NCI-H1048 (cell line): ENCODE results near the gene GRIN3A.

Experiments used
- DNase-seq: peaks from one replicate; lab custom pipeline; 2025; lab: John Stamatoyannopoulos, UW

GRIN3A gene

GRCh38 chr9:101705135-101705661 lies 33.2 kb downstream of the GRIN3A start:
- no peak for DNase-seq

- DNase-seq: no peak
Observed at GRCh38 chr9:101702257-101702656, 36.2 kb downstream of the GRIN3A start.

DNA sequence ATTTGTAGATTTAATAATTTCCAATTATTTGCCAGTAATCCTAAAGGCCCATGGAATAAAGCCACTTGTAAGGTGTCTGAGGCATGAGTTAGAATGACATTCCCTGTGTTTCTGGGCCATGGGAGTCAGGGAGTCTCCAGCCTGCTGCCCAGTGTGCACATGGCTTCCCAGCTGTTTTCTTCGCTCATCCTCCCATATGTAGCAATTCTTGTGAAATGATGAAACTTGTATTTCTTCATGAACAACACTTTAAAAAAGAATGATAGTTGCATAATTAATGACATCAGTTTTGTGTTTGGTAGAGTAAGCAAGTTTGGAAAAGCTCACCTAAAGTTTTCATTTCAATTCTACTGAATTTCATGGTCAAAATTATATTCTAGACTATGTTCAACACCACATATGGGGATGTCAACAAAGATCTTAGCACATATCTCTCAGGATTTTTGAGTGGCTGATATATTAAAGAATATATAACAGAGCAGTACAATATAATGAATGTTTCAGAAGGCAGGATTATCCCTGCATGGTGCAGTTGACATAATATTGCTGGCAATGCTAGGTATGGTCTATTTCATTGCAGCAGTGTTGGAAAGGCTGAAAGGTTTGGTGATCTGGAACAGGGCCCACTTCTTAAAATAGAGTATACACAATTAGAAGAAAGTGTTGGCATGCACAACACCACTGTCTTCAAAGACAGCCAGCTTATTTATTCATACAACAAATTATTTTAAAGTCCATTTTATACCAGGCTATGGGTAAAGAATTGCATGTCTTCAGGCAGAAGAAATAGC lies 44.7 kb downstream of the GRIN3A start:
- DNase-seq: no peak

DNA sequence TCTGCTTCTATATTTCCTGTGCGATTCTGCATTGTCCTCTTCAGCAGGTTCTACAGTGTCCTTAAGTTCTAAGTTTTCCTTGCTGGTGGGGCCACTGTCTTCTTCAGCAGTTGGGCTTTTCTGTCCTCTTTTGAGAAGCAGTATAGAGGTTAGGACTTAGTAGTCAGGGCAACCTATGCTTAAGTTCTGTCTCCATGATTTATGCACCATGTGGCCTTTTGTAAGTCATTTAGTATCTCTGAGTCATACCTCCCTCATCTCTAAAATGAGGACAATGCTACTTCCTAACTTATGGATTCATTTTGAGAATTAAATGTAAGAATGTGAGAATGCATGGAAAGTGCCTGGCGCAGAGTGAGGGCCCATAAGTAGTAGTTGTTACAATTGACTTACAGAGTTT lies 46.8 kb downstream of the GRIN3A start:
- no peak for DNase-seq

DNA sequence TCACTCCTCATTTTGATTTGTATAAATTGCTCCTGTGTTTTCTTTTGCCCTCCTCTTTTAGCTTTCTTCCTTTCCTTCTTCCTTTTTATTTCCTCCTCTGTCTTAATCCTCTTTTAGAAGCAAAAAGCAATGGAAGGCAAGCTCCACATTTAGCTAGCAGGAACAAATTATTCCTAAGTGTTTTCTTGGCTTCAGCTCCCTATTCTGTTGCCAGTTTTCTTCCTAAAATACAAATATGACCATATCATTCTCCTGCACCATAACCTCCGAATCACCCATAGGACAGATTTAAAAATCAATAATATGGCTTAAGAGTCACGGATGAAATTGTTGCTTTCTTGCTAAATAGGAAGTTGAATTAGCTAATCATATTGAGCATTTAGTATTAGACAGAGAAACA lies 49.4 kb downstream of the GRIN3A start:
- DNase-seq: no peak

DNA sequence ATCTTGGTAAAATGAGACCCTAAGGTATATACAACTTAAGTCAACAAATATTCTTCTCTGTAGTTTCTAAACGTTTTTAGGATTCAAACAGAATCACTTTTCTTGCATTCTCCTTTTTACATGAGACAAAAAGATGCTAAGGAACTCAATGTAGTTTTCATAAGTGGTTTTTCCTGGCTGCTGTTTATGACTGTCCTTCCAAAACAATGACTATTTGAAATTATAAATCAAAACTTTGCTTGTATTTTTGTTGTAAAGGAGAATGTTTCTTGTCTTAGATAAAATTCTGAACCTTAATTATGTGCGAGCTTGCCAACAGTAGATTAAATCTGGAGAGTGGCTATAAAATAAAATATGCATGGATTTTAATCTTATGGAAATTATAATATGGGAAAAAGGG lies 53.8 kb downstream of the GRIN3A start:
- DNase-seq: no peak

DNA sequence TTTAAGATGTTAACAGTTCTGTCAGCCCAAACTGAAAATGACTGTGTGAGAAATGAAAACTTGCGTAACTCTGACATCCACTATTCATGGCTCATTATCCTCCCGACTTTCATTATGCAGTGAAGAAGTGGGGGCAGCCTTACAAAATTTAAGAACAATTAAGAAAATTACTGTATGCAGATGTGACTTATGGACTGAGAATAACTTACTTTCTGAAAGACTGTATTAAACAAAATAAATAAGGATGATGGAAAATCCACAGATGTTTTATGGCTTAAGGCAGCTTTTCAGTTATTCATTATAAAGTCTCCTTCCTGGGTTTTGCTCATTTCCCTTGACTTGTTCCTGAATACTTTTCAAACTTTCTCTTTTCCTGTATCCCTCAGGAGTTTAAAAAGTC lies 55.2 kb downstream of the GRIN3A start:
- DNase-seq: no peak

- no peak for DNase-seq
Observed at GRCh38 chr9:101677861-101678260, 60.6 kb downstream of the GRIN3A start.

- no peak for DNase-seq
Observed at GRCh38 chr9:101675341-101675740, 63.1 kb downstream of the GRIN3A start.

- DNase-seq: no peak
Observed at GRCh38 chr9:101674165-101674564, 64.3 kb downstream of the GRIN3A start.

DNA sequence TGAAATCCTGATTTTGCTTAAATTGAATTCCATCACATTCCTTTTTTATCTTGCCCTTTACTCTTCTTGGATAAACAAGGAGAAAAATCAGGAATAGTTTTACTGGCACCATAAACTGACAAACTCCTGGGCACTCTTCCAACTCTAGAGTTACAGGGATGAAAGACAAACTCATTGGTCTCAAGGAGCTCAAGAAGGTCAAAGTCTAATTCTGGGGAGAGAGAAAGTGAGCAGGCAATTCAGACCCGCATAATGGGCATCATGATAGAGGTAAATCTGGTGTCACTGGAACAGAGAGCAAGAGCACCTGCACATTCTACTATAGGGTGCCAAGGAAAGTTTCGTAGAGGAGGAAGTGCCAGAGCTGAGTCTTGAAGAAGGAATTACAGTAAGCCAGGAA lies 64.8 kb downstream of the GRIN3A start:
- no peak for DNase-seq

- DNase-seq: no peak
Observed at GRCh38 chr9:101671567-101671966, 66.9 kb downstream of the GRIN3A start.

DNA sequence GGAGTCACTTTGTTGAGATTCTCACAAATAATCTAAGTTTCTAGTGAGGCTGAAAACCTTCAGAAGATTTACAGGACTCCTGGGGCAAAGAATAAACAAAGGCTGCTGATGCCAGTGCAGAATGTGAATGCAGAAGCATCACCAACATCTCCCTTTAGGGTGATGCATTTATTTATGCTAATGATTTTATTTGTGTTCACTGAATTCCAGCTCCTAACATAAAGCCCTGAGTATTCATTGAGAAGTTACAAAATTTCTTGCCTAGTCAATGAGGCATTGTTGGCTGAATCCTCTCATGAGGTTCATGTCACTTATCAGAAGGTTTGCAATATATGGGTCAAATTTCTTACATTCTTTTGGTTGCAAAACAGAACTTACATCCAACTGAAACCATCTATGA lies 70.0 kb downstream of the GRIN3A start:
- DNase-seq: no peak

DNA sequence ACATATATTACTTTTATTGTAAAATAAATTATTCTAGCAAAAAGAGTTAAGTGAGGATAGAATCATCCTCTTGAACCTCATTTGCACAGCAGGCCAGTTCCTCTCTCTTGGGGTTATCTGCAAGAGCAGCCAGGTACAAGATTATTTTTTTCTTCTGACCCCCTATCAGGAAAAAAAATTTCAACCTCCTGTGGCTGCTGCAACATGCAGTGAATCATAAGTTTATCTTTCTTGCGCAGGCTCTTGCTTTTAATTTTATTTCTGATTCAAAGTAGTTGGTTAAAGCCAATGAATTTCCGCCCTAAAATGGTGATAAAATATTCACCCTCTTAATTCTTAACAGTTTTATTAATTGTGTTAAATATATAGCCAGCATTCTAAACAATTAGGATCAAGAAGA lies 74.0 kb downstream of the GRIN3A start:
- DNase-seq: no peak

DNA sequence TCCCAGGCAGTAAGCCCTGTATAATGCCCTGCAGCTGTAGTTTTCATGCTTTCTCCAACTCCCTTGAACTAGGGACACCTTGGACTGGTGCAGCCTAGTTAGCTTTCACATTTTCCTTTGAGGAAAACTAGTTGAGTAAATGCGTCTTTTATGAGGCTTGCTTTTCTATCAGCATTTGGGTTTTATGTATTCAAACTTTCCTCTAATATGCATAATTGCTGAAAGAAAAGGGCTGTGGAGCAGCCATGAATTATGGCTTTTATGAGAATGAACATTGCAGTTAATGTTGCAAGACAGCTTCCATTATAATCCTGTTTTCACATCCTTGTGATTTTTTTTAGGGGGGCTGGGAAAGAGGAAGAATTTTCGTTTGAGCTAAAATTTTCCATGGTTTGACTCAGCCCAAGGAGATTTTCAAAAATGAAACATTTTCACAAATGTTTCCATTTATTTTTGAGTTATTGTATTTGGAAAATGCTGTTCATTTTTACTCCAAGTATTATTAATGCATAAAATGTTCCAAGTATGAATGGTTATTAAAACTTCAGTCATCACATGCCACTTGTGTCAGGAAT lies 85.8 kb downstream of the GRIN3A start:
- peak; percentile 19 for DNase-seq

- DNase-seq: no peak
Observed at GRCh38 chr9:101650142-101650541, 88.3 kb downstream of the GRIN3A start.

DNA sequence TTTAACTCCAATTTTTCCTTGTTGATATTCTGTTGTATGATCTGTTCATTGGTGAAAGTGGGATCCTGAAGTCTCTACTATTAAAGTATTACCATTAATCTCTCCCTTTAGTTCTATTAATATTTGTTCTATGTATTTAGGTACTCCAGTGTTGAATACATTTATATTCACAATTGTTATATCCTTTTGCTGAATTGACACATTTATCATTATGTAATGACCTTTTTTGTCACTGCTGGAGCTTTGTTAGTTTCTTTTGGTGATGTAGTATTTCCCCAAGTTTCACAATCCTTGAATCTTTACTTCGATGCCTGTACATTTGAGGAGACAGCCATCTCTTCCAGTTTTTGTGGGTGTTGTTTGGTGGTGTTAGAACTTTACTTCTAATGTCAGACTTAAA lies 90.0 kb downstream of the GRIN3A start:
- no peak for DNase-seq

GRCh38 chr9:101639785-101640665 lies 98.4 kb downstream of the GRIN3A start:
- no peak for DNase-seq

GRCh38 chr9:101639311-101639710 lies 99.1 kb downstream of the GRIN3A start:
- DNase-seq: no peak

GRCh38 chr9:101636247-101636646 lies 102.2 kb downstream of the GRIN3A start:
- DNase-seq: no peak

GRCh38 chr9:101635473-101635872 lies 103.0 kb downstream of the GRIN3A start:
- no peak for DNase-seq

GRCh38 chr9:101634741-101635409 lies 103.6 kb downstream of the GRIN3A start:
- no peak for DNase-seq
